HG03520 (cell line): ENCODE results near the gene OR2A14.
"Not testable (repeated sequence)": the region's sequence is repeated elsewhere in the genome, so short reads cannot be mapped to it uniquely, and the experiment has no call there.

ENCODE experiments used
- ATAC-seq: cut with Tn5 transposase; IDR thresholded peaks from one replicate; pipeline ENCODE4 v1.9.1; 2021; ENCODE audit warnings: mild to moderate bottlenecking, moderate library complexity; ENCODE audit not compliant: unreplicated experiment

The OR2A14 gene, protein sequence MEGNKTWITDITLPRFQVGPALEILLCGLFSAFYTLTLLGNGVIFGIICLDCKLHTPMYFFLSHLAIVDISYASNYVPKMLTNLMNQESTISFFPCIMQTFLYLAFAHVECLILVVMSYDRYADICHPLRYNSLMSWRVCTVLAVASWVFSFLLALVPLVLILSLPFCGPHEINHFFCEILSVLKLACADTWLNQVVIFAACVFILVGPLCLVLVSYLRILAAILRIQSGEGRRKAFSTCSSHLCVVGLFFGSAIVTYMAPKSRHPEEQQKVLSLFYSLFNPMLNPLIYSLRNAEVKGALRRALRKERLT

DNA sequence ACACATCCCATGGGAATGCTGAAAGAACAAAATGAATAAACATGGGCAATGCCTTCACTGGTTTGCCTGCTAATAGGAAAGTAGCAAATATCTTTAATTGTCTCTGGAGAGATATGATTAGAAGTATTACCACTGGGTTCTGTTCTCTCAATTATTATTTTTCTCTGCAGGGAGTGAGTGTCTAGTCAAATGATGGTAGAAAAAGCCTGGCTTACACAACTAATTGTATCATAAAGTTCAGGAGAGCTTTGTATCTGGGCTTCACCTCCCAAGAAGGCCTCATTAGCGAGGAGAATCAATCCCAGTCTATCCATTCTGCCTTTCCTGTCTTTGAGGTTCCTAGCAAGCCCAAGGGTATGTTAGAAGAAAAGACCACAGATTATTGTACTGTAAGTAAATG is at the start of gene OR2A14:
Gene OR2A14 (plus strand): TSS at position 301 of the 400 bp plus-strand sequence. CDS start 5,937 bp downstream, outside the sequence.
- ATAC-seq, result no peak

DNA sequence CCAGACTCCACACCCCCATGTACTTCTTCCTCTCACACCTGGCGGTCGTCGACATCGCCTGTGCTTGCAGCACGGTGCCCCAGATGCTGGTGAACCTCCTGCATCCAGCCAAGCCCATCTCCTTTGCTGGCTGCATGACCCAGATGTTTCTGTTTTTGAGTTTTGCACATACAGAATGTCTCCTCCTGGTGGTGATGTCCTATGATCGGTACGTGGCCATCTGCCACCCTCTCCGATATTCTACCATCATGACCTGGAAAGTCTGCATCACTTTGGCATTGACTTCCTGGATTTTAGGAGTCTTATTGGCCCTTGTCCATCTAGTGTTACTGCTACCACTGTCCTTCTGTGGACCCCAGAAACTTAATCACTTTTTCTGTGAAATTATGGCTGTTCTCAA is 48.6 kb upstream of the OR2A14 start:
- ATAC-seq, result no peak

DNA sequence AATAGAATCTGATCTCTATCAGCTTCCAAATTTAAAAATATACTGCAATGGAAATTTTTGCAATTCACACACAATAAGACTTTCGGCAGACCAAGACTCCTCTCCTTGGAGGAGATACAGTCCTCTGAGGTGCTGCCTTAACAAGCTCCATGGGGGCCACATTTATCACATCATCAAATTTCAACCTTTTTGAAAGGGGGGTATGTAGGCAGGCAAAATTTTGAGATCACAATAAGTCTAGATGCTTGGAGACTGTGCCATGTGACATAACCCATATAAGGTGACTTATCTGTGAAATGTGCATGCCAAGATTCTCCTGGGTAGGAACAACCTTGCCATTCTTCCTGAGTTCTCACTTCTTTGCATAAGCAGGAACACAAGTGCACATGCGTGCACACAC is 37.0 kb upstream of the OR2A14 start, which contains the start of gene OR2A12:
Gene OR2A12 (plus strand): TSS at position 301 of the 400 bp plus-strand sequence. CDS start 8,830 bp downstream, outside the sequence.
- no peak for ATAC-seq

DNA sequence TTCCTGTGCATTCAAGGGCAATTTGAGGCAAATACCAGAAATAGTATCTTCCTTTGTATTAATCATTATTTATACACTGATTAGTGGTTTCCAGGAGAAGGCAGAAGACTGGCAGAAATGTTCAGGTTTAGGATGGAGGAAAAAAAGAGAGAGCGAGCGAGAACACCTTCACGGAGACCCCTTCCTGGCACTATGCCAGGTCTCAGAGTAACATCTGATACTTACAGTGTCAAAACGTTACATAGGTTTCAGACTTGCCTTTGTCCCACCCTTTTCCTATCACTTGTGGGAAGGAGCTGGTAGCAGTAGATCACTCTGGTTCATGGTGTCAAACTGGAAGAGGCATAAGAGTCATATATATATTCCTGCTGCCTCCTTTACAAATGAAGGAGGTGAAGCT is 36.2 kb upstream of the OR2A14 start:
- ATAC-seq, result no peak

DNA sequence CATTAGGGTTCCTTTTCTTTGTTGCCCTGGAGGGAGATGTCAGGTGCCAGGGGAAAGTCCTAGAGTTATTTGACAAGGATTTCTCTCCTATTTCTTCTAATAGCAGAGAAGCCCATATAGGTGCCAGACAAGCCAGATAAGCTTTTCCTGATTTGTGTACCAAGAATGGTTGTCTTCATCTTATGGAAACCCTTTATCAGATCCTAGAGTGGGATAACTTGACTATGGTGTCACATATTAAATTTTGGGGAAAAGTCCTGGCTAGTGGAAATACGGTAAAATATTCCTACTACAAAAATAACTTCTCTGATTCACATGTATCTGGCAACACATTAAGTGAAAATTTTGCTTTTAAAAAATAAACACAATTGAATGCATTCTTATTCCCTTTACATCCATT is 35.7 kb upstream of the OR2A14 start:
- ATAC-seq, result no peak

DNA sequence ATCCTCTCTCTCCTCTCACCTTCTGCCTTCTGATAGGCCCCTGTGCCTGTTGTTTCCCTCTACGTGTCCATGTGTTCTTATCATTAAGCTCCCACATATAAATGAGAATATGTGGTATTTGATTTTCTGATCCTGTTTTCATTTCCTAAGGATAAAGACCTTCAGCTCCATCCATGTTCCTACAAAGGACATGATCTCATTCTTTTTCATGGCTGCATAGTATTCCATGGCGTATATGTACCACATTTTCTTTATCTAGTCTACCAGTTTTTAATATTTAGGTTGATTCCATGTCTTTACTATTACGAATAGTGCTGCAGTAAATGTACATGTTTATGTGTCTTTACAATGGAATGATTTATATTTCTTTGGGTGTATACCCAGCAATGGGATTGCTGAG is 32.3 kb upstream of the OR2A14 start:
- ATAC-seq, result no peak

DNA sequence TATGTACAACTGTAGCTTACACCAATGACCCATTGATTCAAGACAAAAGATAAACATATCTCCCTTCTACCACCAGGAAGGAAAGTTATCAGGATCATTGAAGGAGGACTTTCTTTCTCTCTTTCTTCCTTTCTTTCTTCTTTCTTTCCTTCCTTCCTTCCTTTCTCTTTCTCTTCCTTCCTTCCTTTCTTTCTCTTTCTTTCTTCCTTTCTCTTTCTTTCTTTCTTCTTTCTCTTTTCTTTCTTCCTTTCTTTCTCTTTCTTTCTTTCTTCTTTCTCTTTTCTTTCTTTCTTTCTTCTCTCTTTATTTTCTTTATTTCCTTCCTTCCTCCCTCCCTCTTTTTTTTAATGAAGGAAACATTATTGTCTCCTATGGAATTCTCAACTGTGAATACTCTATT is 24.2 kb upstream of the OR2A14 start:
- ATAC-seq, result no peak

DNA sequence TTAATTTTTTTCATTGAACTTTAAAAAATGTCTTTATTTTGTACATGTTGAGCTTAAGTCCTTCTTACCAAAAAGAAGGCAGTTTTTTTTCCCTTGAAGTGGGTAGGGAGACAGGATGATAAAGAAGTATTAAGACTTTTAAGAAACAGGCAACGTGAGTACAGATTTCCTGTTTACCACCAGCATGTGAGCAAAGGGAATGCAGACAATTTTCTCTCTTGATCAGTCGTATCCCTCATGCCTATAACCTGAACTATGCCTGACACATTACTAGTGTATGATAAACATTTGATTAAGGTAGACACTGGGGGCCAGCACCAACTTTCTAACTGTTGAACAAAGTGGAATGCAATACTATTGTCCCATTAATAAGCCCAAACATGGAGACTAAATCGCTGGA is 22.4 kb upstream of the OR2A14 start:
- ATAC-seq, result no peak

DNA sequence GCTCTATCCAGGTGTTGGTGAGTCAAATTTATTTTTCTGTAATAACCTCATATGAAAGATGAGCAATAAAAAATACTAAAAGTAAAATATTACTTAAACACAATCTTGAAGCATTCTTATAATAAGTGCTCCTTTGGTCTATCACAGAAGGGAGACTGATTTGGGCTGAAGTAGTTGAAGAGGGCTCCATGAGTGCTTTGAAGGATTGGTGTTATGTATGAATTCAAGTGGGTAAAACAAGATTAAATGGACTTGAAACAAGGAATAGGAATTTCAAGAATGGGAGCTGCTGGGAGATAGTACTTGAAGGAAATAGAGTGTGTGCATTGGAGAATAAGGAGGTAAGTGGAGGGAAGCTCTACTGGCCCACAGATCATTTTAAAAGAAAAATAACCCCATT is 20.9 kb upstream of the OR2A14 start:
- no peak for ATAC-seq

DNA sequence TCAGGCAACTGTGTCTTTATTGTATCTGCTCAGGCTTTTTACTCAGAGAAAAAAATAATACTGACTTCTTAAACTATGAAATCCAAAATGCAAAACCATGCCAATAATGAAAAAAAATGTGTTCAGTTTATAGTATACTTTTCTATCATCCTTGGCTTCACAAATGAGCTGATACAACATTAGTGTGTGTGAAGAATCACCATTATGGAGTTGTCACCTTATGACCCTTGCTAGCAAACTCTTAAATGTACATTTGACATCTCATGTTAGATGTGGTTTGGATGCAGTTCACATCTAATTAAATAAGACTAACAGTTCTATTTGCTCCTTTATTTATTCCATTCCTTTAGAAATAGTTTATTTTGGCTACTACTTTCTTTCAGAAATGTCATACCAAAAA is 17.8 kb upstream of the OR2A14 start:
- no peak for ATAC-seq

DNA sequence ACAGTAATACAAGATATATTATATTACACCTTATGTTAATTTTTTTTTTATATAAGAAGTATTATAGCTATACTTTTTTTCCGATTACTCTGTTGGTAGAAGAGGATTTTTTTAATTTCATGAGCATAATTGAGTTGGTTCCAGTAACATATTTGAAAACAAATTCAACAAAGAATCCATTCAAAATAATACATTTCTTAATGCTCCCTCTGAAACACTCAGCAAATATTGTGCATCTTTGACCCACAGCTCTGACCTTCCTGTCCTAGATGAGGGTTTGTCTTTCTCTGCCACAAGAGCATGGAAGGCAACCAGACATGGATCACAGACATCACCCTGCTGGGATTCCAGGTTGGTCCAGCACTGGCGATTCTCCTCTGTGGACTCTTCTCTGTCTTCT is 13.7 kb upstream of the OR2A14 start, which contains the start of gene OR2A2:
Gene OR2A2 (plus strand): TSS at position 301 of the 400 bp plus-strand sequence. CDS start 0 bp downstream, at position 301.
- ATAC-seq, result no peak

DNA sequence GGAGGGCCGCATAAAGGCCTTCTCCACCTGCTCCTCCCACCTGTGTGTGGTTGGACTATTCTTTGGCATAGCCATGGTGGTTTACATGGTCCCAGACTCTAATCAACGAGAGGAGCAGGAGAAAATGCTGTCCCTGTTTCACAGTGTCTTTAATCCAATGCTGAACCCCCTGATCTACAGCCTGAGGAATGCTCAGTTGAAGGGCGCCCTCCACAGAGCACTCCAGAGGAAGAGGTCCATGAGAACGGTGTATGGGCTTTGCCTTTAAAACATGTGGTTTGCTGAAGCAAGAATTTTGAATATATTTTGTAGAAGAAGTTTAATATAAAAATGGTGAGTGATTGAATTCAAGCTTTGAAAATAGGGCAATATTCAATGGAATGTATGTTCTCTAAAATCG is 12.7 kb upstream of the OR2A14 start:
- ATAC-seq, result no peak

DNA sequence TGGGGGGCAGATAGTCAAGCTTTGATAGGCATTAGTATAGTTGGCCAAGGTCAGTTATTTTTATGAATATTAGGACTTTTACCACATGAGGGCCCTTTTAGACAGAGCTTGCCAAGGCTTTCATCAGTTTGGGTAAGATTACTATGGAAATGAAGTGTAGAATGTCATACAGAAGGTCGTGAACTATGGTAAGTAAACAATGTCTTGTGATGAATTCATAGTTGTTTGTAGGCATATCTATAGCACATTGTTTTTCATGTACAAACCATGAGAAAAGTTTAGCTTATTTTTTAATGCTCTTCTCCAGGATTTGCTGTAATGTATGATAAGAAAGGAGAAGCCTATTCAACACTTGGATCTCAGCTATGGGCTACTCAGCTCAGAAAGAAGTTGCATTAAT is 9.3 kb upstream of the OR2A14 start:
- no peak for ATAC-seq

DNA sequence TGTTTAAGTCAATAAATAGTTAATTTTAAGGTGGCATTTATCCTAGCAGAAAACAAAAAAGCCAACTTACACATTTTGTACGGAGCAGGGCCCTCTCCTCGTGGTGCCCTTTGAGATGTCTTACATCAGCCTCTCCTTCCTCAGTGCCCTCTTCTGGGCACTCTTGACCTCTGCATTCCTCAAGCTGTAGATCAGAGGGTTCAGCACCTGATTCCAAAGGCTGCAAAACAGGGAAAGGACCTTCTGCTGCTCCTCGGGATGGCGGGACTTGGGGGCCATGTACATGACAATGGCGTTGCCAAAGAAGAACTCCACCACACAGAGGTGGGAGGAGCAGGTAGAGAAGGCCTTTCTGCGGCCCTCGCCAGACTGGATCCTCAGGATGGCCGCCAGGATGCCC is 4.6 kb upstream of the OR2A14 start:
- no peak for ATAC-seq

DNA sequence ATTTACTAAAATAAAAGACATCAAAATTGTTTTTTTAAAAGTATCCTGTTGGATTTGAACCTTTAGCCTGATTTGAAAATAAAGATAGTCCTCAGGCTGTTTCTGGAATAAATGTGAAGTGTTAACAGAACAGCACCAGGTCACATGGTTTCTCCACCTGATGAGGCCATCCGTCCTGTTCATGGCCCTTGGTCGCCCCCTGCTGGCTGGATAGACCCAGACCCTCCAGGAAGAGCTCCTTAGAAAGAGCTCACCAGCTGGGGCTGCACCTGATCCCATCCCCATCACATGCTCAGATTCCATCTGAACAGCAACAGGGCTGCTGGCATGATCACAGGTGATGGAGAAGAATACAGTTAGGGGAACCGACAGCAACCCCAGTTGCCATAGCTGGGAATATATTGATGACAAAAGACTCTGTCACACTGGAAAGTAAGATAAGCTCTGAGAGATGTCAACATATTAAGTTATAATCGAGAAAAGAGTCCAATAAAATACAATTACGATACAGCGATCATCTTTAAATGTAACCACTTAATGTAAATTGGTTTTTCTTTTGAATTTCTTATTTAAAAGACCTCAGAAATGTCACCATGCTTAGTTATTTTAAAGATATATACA is 4.8 kb downstream of the OR2A14 start:
- peak; percentile 99 for ATAC-seq

DNA sequence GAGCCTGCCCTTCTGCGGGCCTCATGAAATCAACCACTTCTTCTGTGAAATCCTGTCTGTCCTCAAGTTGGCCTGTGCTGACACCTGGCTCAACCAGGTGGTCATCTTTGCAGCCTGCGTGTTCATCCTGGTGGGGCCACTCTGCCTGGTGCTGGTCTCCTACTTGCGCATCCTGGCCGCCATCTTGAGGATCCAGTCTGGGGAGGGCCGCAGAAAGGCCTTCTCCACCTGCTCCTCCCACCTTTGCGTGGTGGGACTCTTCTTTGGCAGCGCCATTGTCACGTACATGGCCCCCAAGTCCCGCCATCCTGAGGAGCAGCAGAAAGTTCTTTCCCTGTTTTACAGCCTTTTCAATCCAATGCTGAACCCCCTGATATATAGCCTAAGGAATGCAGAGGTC is 6.6 kb downstream of the OR2A14 start:
- ATAC-seq, result not testable (repeated sequence)

DNA sequence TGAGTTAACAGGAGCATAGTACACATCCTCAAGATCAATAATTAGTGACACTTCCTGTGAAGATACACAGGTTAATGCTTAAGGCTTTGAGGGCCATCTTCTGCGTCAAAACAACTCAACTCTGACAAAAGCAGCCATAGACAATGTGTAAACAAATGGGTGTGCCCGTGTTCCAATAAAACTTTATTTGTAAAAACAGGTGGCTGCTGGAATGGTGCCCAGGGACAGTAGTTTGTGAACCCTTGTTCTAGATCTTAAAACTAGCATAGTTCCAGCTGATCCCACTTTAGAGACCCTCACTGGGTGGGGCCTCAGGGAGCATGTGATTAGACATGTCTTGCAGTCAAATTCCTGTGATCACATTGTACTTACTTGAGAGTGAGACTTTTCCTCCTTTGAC is 7.8 kb downstream of the OR2A14 start:
- ATAC-seq, result no peak

DNA sequence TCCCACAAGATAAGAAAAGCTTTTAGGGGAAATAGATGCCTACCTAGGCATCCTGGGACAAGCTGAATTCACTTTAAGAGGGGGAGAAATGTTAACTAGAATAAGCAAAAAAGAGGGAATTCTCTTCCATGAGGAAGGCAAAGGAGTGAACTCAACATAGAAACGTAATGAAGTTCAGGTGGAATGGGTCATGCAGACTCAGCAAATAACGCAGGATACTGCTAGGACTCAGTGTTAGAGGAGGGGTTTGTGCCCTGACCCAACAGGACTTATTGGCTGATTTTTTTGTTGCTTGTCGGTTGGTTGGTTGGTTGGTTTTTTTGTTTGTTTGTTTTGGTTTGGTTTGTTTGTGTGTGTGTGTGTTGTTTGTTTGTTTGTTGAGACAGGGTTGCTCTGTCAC is 9.3 kb downstream of the OR2A14 start:
- ATAC-seq, result no peak

DNA sequence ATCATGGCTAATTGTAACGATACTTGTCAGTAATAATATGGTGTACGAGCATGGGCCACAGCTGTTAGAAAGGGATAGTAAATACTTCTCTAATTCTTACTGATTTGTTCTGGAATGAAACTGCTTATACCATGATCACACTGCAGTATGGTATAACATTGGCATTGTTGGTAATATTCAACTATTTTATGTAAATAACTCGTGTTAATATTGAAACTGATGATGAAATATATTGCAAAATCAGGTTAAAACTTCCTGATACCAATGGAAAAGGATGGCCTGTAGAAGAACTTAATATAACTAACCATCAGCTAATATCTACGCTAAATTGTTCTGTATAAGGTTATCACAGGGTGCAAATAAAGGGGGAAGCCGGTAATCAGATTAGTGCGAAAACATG is 10.3 kb downstream of the OR2A14 start:
- no peak for ATAC-seq

DNA sequence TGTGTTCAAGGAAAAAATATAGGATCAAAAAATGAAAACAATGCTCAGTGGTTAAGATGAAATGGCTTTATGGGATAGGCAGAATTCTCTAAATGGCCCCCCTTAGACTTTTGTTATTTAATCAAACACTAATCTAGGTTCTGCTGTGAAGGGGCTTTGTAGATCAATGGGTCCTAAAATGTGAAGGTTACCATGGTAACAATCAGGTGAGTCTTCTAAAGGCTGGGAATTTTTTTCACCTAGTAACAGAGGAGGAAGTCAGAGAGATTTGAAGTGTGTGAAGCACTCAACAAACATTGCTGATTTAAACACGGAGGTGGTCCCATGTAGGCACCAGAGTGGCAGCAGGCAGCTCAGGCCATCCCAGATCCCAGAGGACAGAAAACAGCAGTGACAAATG is 11.1 kb downstream of the OR2A14 start:
- ATAC-seq, result no peak

DNA sequence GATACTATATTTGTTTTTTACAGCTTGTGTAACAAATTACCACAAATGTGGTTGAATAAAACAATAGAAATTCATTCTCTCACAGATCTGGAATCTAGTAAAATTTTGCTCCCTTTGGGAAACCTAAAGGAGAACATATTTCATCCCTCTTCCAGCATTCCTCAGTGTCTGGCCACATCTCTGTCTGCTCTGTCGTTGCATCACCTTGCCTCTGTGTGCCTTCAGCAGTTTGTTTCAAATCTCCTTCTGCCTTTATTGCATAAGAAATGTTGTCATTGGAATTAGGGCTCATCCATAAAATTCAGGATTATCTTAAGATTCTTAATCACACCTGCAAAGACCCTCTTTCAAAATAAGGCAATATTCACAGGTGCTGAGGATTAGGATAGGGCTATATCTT is 14.5 kb downstream of the OR2A14 start:
- no peak for ATAC-seq

DNA sequence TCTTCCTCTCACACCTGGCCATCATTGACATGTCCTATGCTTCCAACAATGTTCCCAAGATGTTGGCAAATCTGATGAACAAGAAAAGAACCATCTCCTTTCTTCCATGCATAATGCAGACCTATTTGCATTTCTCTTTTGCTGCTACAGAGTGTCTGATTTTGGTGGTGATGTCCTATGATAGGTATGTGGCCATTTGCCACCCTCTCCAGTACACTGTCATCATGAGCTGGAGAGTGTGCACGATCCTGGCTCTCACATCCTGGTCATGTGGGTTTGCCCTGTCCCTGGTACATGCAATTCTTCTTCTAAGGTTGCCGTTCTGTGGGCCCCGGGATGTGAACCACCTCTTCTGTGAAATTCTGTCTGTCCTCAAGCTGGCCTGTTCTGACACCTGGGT is 19.2 kb downstream of the OR2A14 start:
- ATAC-seq, result no peak

DNA sequence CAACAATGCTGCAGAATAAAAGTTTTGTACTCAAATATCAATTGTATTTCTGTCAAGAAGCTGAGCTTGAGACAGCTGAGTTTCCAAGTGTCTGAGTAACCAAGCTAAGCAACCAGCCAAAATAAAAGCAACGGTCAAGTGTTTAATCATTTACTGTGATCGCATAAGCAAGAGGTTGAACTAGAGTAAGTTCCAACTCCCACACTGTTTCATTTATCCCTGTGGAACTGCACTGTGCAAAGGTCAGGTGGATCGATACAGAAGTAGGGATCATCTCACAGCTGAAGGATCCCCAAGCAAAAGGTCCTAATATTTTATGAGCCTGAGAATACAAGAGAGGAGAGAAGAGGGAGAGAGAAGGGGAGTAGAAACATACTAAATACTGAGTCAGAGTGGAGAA is 21.4 kb downstream of the OR2A14 start:
- ATAC-seq, result no peak
